ENCODE results near the gene C7.
"Not testable (repeated sequence)": the region's sequence is repeated elsewhere in the genome, so short reads cannot be mapped to it uniquely, and the experiment has no call there.

C7 gene

GRCh38 chr5:40875958-40876357, 33.3 kb upstream of the C7 start:
- DNase-seq (ENCODE audit: low read depth): no peak
- TF ChIP-seq CTCF (IDR thresholded peaks at IDR 0.05; ENCODE audit: insufficient read depth, low read depth, low read length, missing control alignments): no peak
- no peak overlapping the region for H3K4me3 ChIP-seq (ENCODE audit: low read length)

- DNase-seq (ENCODE audit: low read depth): peak; percentile 80
- no peak for TF ChIP-seq CTCF (IDR thresholded peaks at IDR 0.05; ENCODE audit: insufficient read depth, low read depth, low read length, missing control alignments)
- no peak overlapping the region for H3K4me3 ChIP-seq (ENCODE audit: low read length)
Observed at GRCh38 chr5:40877371-40877988, 31.8 kb upstream of the C7 start.

- peak; percentile 25 for DNase-seq (ENCODE audit: low read depth)
- peak; percentile 46 for TF ChIP-seq CTCF (IDR thresholded peaks at IDR 0.05; ENCODE audit: insufficient read depth, low read depth, low read length, missing control alignments)
- no peak overlapping the region for H3K4me3 ChIP-seq (ENCODE audit: low read length)
Observed at GRCh38 chr5:40879163-40879942, 29.9 kb upstream of the C7 start.

GRCh38 chr5:40882291-40882690, 27.0 kb upstream of the C7 start:
- no peak for TF ChIP-seq CTCF (IDR thresholded peaks at IDR 0.05; ENCODE audit: insufficient read depth, low read depth, low read length, missing control alignments)
- no peak for DNase-seq (ENCODE audit: low read depth)
- H3K4me3 ChIP-seq (ENCODE audit: low read length): no peak overlapping the region

GRCh38 chr5:40883051-40883450, 26.2 kb upstream of the C7 start:
- DNase-seq (ENCODE audit: low read depth); H3K4me3 ChIP-seq (ENCODE audit: low read length): not testable (repeated sequence)

- H3K4me3 ChIP-seq (ENCODE audit: low read length); DNase-seq (ENCODE audit: low read depth): not testable (repeated sequence)
Observed at GRCh38 chr5:40895440-40896425, 13.6 kb upstream of the C7 start.

GRCh38 chr5:40904205-40904993, 4.9 kb upstream of the C7 start:
- peak; percentile 79 for DNase-seq (ENCODE audit: low read depth)
- H3K4me3 ChIP-seq (ENCODE audit: low read length): no peak overlapping the region
- peak; percentile 100 for TF ChIP-seq CTCF (IDR thresholded peaks at IDR 0.05; ENCODE audit: insufficient read depth, low read depth, low read length, missing control alignments)

Measured in epithelial cell of esophagus (primary cell).